ENCODE measurements around the gene FICD.

The FICD gene

DNA sequence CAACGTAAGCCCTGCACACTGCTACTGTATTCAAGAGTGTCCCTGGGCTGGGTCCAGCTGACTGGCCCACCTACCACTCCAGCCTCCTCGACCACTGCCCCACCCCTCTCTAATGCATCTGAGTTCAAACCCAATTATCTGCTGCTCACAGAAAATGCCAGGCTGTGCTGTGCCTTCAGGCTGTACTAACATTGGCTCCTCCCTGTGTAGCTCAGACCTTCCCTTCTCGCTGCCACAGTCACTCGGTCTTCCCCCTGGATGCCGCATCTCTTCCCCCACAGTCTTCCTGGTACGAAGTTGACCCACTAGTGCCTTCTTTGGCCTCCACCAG lies 12.1 kb downstream of the FICD start:
- no peaks in the 10 kb centered on the region for H3K27me3 ChIP-seq (ENCODE audit: insufficient read depth, poor library complexity, severe bottlenecking)
- DNase-seq (ENCODE audit: low read depth in 1 of 2, low spot score in 1 of 2), result no peak

DNA sequence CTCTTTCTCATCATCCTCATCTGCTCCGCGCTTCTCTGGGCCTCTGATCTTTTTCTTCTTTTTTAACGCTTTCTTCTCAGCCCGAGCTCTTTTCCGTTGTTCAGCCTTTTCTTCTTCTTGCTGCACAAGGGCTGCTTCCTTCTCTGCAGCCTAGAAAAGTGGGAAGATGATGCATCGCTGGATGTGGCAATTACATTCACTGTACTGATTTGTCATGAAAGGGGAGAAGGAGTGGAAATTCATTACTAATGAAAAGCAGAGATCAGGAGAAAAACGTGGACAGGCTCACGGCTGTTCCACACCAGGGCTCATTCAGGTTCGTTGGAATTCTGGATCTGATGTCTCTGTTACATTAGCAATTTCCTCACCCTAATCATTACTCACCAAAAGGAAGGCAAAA lies 15.1 kb downstream of the FICD start:
- Histone ChIP-seq H3K27ac (replicated peaks) (no peak overlapping the region), H3K4me3 (replicated peaks; ENCODE audit: insufficient read depth, low read length) (no peak overlapping the region), H3K27me3 (ENCODE audit: insufficient read depth, poor library complexity, severe bottlenecking) (no peaks in the 10 kb centered on the region)
- DNase-seq (ENCODE audit: low read depth in 1 of 2, low spot score in 1 of 2), result no peak
- TF ChIP-seq, protein P1, sequence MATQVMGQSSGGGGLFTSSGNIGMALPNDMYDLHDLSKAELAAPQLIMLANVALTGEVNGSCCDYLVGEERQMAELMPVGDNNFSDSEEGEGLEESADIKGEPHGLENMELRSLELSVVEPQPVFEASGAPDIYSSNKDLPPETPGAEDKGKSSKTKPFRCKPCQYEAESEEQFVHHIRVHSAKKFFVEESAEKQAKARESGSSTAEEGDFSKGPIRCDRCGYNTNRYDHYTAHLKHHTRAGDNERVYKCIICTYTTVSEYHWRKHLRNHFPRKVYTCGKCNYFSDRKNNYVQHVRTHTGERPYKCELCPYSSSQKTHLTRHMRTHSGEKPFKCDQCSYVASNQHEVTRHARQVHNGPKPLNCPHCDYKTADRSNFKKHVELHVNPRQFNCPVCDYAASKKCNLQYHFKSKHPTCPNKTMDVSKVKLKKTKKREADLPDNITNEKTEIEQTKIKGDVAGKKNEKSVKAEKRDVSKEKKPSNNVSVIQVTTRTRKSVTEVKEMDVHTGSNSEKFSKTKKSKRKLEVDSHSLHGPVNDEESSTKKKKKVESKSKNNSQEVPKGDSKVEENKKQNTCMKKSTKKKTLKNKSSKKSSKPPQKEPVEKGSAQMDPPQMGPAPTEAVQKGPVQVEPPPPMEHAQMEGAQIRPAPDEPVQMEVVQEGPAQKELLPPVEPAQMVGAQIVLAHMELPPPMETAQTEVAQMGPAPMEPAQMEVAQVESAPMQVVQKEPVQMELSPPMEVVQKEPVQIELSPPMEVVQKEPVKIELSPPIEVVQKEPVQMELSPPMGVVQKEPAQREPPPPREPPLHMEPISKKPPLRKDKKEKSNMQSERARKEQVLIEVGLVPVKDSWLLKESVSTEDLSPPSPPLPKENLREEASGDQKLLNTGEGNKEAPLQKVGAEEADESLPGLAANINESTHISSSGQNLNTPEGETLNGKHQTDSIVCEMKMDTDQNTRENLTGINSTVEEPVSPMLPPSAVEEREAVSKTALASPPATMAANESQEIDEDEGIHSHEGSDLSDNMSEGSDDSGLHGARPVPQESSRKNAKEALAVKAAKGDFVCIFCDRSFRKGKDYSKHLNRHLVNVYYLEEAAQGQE (IDR thresholded peaks at IDR 0.05; ENCODE audit: insufficient replicate concordance, low read depth), result no peak
- TF ChIP-seq, protein P2, sequence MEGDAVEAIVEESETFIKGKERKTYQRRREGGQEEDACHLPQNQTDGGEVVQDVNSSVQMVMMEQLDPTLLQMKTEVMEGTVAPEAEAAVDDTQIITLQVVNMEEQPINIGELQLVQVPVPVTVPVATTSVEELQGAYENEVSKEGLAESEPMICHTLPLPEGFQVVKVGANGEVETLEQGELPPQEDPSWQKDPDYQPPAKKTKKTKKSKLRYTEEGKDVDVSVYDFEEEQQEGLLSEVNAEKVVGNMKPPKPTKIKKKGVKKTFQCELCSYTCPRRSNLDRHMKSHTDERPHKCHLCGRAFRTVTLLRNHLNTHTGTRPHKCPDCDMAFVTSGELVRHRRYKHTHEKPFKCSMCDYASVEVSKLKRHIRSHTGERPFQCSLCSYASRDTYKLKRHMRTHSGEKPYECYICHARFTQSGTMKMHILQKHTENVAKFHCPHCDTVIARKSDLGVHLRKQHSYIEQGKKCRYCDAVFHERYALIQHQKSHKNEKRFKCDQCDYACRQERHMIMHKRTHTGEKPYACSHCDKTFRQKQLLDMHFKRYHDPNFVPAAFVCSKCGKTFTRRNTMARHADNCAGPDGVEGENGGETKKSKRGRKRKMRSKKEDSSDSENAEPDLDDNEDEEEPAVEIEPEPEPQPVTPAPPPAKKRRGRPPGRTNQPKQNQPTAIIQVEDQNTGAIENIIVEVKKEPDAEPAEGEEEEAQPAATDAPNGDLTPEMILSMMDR (IDR thresholded peaks at IDR 0.05; ENCODE audit: insufficient read depth, low read length), result no peak
- no peak for TF ChIP-seq GABPA (IDR thresholded peaks at IDR 0.05; ENCODE audit: low read depth)
- TF ChIP-seq POLR2AphosphoS5 (IDR thresholded peaks at IDR 0.05; ENCODE audit: low read depth), result no peak
- TF ChIP-seq SPI1 (IDR thresholded peaks at IDR 0.05; ENCODE audit: borderline replicate concordance, low read depth), result no peak

More for the DNA sequence above, 12.1 kb downstream of the FICD start:
- H3K27ac ChIP-seq (replicated peaks), result no peak overlapping the region
- H3K4me3 ChIP-seq (replicated peaks; ENCODE audit: insufficient read depth, low read length), result no peak overlapping the region
- TF ChIP-seq, protein P1 (IDR thresholded peaks at IDR 0.05; ENCODE audit: insufficient replicate concordance, low read depth), result no peak
- TF ChIP-seq GABPA (IDR thresholded peaks at IDR 0.05; ENCODE audit: low read depth) (no peak), SPI1 (IDR thresholded peaks at IDR 0.05; ENCODE audit: borderline replicate concordance, low read depth) (no peak), POLR2AphosphoS5 (IDR thresholded peaks at IDR 0.05; ENCODE audit: low read depth) (no peak)
- TF ChIP-seq, protein P2 (IDR thresholded peaks at IDR 0.05; ENCODE audit: insufficient read depth, low read length), result no peak

DNA sequence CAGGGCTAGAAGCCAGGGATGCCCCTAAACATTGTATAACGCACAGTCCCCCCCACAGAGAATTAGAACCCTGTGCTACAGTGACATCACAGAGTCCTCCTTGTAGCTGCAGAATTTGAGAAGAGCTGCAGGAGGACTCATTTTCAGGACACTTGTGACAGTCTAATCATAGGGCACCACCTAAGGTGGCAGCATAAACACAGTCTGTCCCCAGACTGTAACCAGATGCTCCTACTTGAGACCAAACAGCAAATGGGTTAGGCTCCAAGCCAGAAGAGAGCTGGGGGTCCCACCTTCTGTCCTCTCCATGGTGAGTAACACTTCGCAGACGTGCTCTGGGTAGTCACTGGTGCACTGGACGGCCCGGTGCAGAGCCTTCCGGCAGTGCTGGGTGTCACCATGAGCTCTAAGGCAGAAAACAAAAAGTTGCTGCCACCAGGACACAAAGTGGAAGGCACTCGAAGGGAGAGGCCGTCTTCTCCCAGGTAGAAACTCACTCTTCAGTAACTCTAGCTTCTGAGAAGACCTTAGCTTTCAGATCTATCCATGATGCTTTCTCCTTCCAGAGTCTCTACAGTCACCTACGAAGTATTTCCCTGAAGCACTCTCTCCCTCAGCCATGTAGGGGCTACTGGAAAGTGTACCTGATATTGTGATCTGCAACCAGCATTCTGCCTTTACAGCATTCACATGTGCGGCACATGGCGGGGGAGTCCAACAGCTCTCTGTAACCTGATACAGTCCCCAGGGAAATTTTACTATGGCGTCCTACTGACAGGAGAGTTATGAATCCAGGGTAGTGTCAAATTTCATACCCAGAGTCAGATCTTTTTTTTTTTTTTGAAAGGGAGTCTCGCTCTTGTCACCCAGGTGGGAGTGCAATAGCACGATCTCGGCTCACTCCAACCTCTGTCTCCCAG lies 17.1 kb downstream of the FICD start:
- Histone ChIP-seq H3K27me3 (ENCODE audit: insufficient read depth, poor library complexity, severe bottlenecking) (no peaks in the 10 kb centered on the region), H3K4me3 (replicated peaks; ENCODE audit: insufficient read depth, low read length) (no peak overlapping the region), H3K27ac (replicated peaks) (no peak overlapping the region)
- DNase-seq (ENCODE audit: low read depth in 1 of 2, low spot score in 1 of 2), result no peak
- TF ChIP-seq, protein P1 (IDR thresholded peaks at IDR 0.05; ENCODE audit: insufficient replicate concordance, low read depth), result no peak
- TF ChIP-seq SPI1 (IDR thresholded peaks at IDR 0.05; ENCODE audit: borderline replicate concordance, low read depth) (no peak), POLR2AphosphoS5 (IDR thresholded peaks at IDR 0.05; ENCODE audit: low read depth) (no peak), GABPA (IDR thresholded peaks at IDR 0.05; ENCODE audit: low read depth) (no peak)
- TF ChIP-seq, protein P2 (IDR thresholded peaks at IDR 0.05; ENCODE audit: insufficient read depth, low read length), result no peak
